ACC112 (cell line): Measurements from ENCODE around the gene TMEM97.
"Not testable (repeated sequence)": the region's sequence is repeated elsewhere in the genome, so short reads cannot be mapped to it uniquely, and the experiment has no call there.

Experiments used
- H2AFZ ChIP-seq: fragments of 200-600 bp; sonication (generic); one replicate; pipeline ENCODE4 v1.6.0; 2017; ENCODE audit warnings: antibody characterized with exemption, low read length; ENCODE audit not compliant: unreplicated experiment
- H3K27ac ChIP-seq: fragments of 200-600 bp; sonication (generic); 2 replicates; pipeline ENCODE4 v1.5.1; 2014; ENCODE audit warnings: low read depth, mild to moderate bottlenecking, antibody characterized with exemption, low read length, moderate library complexity
- H3K27me3 ChIP-seq: fragments of 200-600 bp; sonication (generic); 2 replicates; pipeline ENCODE4 v1.6.1; 2014; ENCODE audit warnings: mild to moderate bottlenecking, antibody characterized with exemption, low read length, moderate library complexity, mixed read lengths; ENCODE audit not compliant: insufficient read depth
- H3K36me3 ChIP-seq: fragments of 200-600 bp; sonication (generic); 2 replicates; pipeline ENCODE4 v1.6.1; 2016; ENCODE audit warnings: mild to moderate bottlenecking, antibody characterized with exemption, low read length, moderate library complexity, mixed read lengths; ENCODE audit not compliant: insufficient read depth
- H3K4me1 ChIP-seq: fragments of 200-600 bp; sonication (generic); one replicate; pipeline ENCODE4 v1.6.1; 2016; ENCODE audit warnings: low read length, mixed read lengths; ENCODE audit not compliant: insufficient read depth, unreplicated experiment, control insufficient read depth
- H3K4me3 ChIP-seq: fragments of 200-600 bp; sonication (generic); 2 replicates; pipeline ENCODE4 v1.5.1; 2014; ENCODE audit warnings: mild to moderate bottlenecking, low read depth, low read length
- H3K79me2 ChIP-seq: fragments of 200-600 bp; sonication (generic); one replicate; pipeline ENCODE4 v1.6.0; 2016; ENCODE audit warnings: low read length; ENCODE audit not compliant: control insufficient read depth, unreplicated experiment, insufficient read depth

The TMEM97 gene

DNA sequence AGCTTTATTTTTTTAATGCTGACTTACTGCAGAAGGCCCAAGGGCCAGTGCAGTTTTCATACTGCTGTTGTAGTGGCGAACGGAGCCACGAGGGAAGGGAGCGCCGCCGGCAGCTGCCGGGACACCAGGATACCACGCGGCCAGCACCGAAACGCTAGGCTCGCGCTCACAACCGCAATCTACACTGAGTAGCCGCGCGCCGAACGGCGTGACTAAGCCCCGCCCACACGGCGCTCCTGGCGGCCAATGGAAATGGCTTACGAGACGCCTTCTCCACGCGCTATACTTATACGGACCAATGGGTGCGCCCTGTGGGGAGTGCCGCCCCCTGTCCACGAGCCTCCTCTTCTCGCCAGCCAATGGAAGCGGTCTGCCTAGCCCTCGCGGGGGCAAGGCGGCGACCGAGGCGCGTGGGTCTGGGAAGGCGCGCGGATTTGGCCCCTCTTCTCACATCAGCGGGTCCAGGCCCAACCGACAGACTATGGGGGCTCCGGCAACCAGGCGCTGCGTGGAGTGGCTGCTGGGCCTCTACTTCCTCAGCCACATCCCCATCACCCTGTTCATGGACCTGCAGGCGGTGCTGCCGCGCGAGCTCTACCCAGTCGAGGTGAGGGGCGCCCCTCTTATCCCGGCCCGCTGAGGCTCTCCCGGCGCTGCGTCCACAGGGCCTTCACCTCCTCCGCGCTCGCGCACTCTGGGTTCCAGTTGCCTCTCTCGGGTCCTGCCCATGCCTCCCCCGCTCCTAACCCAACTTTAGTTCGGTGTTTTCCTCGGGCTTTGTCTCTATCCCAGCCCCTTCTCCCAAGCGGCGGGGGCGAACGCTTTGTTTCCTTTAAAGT, at the start of gene TMEM97:
Gene TMEM97 (plus strand): TSS at position 442 of the 839 bp plus-strand sequence. CDS start 40 bp downstream, at position 482.
- Histone ChIP-seq H3K4me1 (peaks cover 10% of the 10 kb centered on the region), H2AFZ (peak within 1 kb of the TSS; percentile 80), H3K27me3 (no peaks in the 10 kb centered on the region), H3K4me3 (peak within 1 kb of the TSS; percentile 81), H3K79me2 (peaks cover 6% of the 10 kb centered on the region), H3K36me3 (no peaks in the 10 kb centered on the region), H3K27ac (peak within 1 kb of the TSS; percentile 14; the same call in 1 of the 2 replicates)

DNA sequence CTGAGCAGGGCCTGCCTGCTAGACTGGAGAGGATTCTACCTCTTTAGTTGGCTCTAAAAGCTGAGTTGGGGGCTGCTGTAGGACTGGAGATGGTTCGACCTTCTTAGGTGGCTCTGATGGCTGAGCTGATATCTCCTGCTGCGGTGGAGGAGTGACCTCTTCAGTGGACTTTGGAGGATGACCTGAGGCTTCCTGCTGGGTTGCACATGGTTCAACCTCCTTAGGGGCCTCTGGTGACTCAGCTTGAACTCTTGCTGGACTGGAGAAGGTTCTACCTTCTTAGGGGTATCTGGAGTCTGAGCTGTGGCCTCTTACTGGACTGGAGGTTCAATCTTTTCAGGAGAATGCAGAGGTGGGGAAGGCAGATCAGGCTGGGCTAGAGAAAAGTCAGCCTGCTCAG, 48.9 kb upstream of the TMEM97 start:
- Histone ChIP-seq H3K4me1 (peaks cover 3% of the 10 kb centered on the region), H3K27me3 (no peaks in the 10 kb centered on the region), H3K79me2 (no peaks in the 10 kb centered on the region), H3K36me3 (no peaks in the 10 kb centered on the region), H2AFZ (no peak overlapping the region), H3K27ac (no peak overlapping the region), H3K4me3 (no peak overlapping the region)

DNA sequence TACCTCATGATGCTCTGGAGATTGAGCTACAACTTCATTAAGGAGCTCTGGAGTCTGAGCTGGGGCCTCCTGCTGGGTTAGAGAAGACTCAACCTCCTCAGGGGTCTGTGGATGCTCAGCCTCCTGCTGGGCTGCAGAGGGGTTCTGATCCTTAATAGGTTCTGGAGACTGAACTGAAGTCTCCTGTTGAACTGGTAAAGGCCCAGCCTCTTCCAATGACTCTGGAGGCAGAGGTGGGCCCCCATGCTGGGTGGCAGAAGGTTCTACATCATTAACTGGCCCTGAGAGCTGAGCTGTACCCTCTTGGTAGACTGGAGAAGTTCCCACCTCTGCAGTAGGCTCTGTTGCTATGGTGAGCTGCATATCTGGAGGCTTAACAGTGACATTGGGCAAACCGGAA, 48.1 kb upstream of the TMEM97 start:
- Histone ChIP-seq H3K4me3 (no peak overlapping the region), H3K79me2 (no peaks in the 10 kb centered on the region), H3K4me1 (peaks cover 3% of the 10 kb centered on the region), H3K36me3 (no peaks in the 10 kb centered on the region), H3K27me3 (no peaks in the 10 kb centered on the region), H3K27ac (no peak overlapping the region), H2AFZ (no peak overlapping the region)

DNA sequence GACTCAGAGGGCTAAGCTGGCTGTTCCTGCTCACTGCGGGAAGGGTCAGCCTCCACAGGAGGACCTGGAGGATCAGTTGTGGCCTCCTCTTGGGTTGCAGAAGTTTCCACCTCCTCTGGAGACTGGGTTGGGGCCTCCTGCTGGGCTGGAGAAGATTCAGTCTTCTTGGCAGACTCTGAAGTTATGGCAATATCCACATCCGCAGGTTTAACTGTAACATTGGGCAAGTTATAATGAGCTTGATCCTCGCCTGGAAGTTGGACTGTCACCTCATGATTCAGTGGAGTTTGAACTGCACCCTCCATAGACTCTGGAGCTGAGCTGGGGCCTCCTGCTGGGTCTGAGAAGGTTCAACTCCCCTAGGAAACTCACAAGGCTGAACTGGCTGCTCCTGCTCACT, 47.6 kb upstream of the TMEM97 start:
- H3K4me1 ChIP-seq = peaks cover 3% of the 10 kb centered on the region
- no peak overlapping the region for H2AFZ ChIP-seq
- H3K27ac ChIP-seq = no peak overlapping the region
- H3K79me2 ChIP-seq = no peaks in the 10 kb centered on the region
- H3K4me3 ChIP-seq = no peak overlapping the region
- no peaks in the 10 kb centered on the region for H3K27me3 ChIP-seq
- H3K36me3 ChIP-seq = no peaks in the 10 kb centered on the region

DNA sequence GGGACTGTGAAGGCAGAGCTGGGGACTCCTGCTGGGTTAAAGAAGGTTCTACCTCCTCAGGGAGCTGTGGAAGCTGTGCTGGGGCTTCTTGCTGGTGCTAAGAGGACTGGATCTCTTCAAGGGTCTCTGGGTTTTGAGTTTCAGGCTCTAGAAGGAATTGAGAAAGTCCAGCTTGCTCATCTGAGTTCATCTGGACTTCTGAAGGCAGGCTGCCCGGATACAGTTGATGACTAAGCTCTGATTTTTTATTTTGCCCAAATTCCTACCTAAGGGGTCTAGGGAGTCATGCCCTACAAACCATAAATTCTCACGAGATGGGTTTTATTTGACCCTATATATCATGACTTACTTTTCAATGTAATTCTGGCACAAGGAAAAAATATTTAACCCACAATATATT, 46.8 kb upstream of the TMEM97 start:
- Histone ChIP-seq H2AFZ (no peak overlapping the region), H3K27me3 (no peaks in the 10 kb centered on the region), H3K27ac (no peak overlapping the region), H3K79me2 (no peaks in the 10 kb centered on the region), H3K36me3 (no peaks in the 10 kb centered on the region), H3K4me1 (peaks cover 3% of the 10 kb centered on the region), H3K4me3 (no peak overlapping the region)

DNA sequence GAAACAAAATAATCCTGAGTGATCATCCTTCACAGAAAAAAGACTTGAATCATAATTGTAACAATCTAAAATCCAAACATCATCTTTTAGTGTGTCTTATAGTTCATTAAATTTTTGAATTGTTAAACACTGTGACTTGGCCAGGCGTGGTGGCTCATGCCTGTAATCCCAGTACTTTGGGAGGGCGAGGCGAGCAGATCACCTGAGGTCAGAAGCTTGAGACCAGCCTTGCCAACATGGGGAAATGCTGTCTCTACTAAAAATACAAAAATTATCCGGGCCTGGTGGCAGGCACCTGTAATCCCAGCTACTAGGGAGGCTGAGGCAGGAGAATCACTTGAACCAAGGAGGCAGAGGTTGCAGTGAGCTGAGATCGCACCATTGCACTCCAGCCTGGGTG, 45.7 kb upstream of the TMEM97 start:
- not testable (repeated sequence) for H3K27ac ChIP-seq, H3K4me3 ChIP-seq, H3K27me3 ChIP-seq, H3K36me3 ChIP-seq, H2AFZ ChIP-seq, H3K79me2 ChIP-seq
- peaks cover 11% of the 10 kb centered on the region for H3K4me1 ChIP-seq

DNA sequence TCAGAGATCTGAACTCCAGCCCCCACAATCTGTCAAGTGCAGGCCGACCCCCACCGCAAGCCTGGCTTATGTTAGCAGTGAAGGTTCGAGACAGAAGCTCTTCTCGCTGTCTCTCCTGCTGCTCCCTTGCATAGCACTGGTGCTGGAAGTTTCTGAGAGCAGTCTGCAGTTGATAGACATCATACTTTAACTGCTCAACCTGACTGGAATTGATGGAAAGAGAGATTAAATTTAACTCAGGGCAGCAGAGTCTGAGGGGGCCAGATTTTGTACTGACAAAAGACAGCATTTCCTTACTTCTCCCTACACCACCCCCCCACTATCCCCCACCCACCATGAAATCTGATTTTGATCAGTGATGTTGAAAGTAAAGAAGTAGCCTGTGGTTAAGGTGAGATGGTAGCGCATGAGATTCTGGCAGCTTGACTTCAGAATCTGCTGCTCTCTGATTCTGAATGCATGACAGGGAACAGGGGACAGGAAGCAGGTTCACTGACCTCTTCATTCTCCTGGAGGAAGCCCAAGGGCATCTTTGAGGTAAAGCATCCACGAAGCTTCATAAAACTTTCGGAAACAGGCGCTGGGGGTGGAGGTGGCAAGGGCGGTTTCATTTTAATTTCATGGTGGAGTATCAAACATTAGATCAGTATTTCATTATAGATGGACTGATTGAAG, 44.3 kb upstream of the TMEM97 start:
- Histone ChIP-seq H3K27me3 (no peaks in the 10 kb centered on the region), H3K4me1 (peaks cover 21% of the 10 kb centered on the region), H3K27ac (no peak overlapping the region), H3K4me3 (no peak overlapping the region), H3K79me2 (no peaks in the 10 kb centered on the region), H2AFZ (no peak overlapping the region), H3K36me3 (no peaks in the 10 kb centered on the region)

DNA sequence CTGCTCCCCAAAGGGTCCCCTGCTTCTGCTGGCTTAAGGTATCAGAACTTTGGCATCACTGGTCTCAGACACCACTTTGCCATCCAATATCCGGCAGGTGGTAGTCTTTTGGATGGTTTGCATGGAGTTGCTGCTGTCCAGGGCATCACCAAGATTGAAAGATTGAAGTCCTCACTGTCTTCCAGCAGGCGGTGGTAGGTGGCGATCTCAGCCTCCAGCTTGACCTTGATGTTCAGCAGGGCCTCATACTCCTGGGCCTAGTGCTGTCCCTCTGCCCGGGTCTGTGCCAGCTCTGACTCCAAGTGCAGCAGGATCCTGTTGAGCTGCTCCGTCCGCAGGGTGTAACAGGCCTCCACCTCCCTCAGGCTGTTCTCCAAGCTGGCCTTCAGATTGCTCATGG, 43.0 kb upstream of the TMEM97 start:
- Histone ChIP-seq H3K27ac (no peak overlapping the region), H3K79me2 (no peaks in the 10 kb centered on the region), H3K36me3 (no peaks in the 10 kb centered on the region), H3K4me1 (peaks cover 22% of the 10 kb centered on the region), H2AFZ (no peak overlapping the region), H3K4me3 (no peak overlapping the region), H3K27me3 (no peaks in the 10 kb centered on the region)

DNA sequence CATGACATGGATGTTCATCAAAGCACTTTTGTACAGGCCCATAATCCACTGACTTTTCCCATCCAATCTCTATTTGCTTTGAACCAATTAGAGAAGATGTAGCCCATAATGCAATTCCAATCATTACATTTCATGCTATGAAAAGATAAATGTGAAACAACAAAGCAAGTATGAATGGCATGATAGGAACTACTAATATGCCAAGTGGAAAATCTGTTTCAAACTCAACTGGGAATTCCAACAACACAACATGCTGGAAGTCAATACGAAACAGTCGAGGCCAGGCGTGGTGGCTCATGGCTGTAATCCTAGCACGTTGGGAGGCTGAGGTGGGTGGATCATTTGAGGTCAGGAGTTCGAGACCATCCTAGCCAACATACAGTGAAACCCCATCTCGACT, 39.6 kb upstream of the TMEM97 start:
- no peak overlapping the region for H2AFZ ChIP-seq
- H3K36me3 ChIP-seq = no peaks in the 10 kb centered on the region
- H3K27ac ChIP-seq = no peak overlapping the region; the same call in 1 of the 2 replicates
- H3K4me1 ChIP-seq = peaks cover 33% of the 10 kb centered on the region
- H3K4me3 ChIP-seq = no peak overlapping the region
- H3K79me2 ChIP-seq = no peaks in the 10 kb centered on the region
- H3K27me3 ChIP-seq = no peaks in the 10 kb centered on the region

DNA sequence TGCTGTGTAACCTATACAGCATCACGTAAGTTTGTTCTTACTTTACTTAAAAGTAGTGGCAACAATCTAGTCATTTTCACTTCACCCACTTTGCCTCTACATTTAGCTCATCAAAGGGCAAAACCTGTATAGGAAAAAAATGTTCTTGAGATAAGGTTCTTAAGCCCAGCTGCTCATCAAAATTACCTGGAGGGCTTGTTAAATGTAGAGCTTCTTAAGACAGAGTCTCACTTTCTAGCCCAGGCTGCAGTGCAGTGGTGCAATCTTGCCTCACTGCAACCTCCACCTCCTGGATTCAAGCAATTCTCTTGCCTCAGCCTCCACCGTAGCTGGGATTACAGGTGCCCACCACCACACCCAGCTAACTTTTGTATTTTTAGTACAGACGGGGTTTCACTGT, 38.2 kb upstream of the TMEM97 start:
- Histone ChIP-seq H2AFZ (no peak overlapping the region), H3K27ac (no peak overlapping the region), H3K4me3 (no peak overlapping the region), H3K27me3 (no peaks in the 10 kb centered on the region), H3K79me2 (no peaks in the 10 kb centered on the region), H3K36me3 (no peaks in the 10 kb centered on the region), H3K4me1 (peaks cover 33% of the 10 kb centered on the region)

DNA sequence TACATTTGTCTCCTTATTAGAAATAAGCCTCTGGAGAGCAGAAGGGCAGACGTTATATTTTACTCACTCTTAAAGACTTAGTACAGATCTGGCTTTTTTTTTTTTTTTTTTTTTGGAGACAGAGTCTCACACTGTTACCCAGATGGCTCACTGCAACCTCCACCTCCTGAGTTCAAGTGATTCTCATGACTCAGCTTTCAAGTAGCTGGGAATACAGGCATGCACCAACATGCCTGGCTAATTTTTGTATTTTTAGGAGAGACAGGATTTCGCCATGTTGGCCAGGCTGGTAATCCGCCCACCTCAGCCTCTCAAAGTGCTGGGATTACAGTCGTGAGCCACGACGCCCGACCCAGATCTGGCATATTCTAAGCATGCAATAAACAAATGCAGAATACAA, 36.4 kb upstream of the TMEM97 start:
- Histone ChIP-seq H3K4me3 (no peak overlapping the region), H3K79me2 (no peaks in the 10 kb centered on the region), H2AFZ (peak overlapping the region; percentile 61), H3K27me3 (no peaks in the 10 kb centered on the region), H3K27ac (peak overlapping the region; percentile 75), H3K4me1 (peaks cover 30% of the 10 kb centered on the region), H3K36me3 (no peaks in the 10 kb centered on the region)
